ENCODE data around the gene SFTA2. TPM values are rescaled to one million over a fixed set of nuclear protein-coding genes. Genes with fewer than 3 reads are reported as not detected.
A peak's percentile ranks its signal among the peaks of the same experiment; 100 is the strongest.
"Not testable (repeated sequence)": the region's sequence is repeated elsewhere in the genome, so short reads cannot be mapped to it uniquely, and the experiment has no call there.

Gene SFTA2
- polyA plus RNA-seq (ENCODE audit: insufficient read length) = 0.76 TPM
- long read RNA-seq, donor 1 = 0 reads
- long read RNA-seq, donor 2, partial matches to known transcripts = 0 of 1 reads
- long read RNA-seq, donor 2, other reads (novel, unspliced or antisense) = 0 of 1 reads
- long read RNA-seq, donor 3, partial matches to known transcripts = 0 of 1 reads
- long read RNA-seq, donor 3, other reads (novel, unspliced or antisense) = 0 of 1 reads
- long read RNA-seq, donor 4, partial matches to known transcripts = 0 of 1 reads
- long read RNA-seq, donor 4, other reads (novel, unspliced or antisense) = 0 of 1 reads
- long read RNA-seq, donor 5, partial matches to known transcripts = 0 of 1 reads
- long read RNA-seq, donor 5, other reads (novel, unspliced or antisense) = 0 of 1 reads
- long read RNA-seq, donor 6 = 0 reads
- long read RNA-seq, donor 7, partial matches to known transcripts = 0 of 4 reads
- long read RNA-seq, donor 7, other reads (novel, unspliced or antisense) = 0 of 4 reads
- long read RNA-seq, donor 8, partial matches to known transcripts = 0 of 1 reads
- long read RNA-seq, donor 8, other reads (novel, unspliced or antisense) = 0 of 1 reads

DNA sequence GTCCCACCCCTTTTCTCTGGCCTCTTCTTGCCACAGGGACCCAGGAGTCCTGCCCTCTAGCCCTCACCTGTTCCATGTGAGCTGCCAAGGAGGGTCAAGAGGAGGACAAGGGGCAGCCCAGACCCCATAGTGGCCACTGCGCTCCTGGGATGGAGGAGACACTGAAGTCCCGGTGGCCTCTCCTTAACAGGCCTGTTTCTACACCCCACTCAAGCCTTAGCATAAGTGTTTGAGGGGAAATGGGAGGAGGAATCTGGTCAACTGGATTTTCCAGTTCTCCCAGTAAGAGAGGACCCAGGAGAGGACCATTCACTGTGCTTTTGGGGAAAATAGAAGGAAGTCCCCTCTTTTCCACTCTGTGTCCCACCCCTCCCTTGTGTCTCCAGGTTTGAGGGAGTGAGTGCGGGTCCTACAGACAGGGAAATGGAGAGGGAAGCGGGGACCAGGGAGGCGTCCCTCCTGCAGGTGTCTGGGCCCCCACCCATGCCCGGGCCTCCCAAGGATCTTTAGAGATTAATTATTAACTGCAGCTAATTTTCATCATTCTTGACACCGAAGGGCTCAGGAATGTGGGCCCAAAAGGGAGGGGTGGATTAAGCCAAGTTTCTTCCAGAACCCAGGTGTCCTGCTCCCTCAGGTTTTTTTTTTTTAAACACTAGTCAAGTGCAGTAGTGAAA, at the start of gene SFTA2:
SFTA2 (minus strand) TSS at position 202 of the 677 bp plus-strand sequence; CDS start at position 128, 74 bp downstream.
- DNase-seq = no peak

DNA sequence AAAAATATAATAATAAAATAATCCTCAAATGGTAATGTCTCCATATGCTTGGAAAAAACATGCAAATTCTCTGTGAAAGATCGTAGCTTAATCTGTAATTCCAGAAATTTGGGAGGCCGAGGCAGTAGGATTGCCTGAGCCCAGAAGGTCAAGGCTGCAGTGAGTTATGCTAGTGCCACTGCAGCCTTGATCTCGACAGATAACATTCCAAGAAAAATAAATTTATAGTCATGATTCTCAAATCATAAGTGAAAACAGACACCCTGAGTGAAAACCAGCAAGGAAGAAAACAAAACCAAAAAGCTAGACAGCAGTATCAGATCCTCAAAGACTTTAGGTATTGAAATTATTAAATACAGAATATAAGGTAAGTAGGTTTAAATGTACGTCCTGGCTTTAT, 47.7 kb upstream of the SFTA2 start:
- no peak for DNase-seq

GRCh38 chr6:30979141-30979540, 47.2 kb upstream of the SFTA2 start:
- no peak for DNase-seq

DNA sequence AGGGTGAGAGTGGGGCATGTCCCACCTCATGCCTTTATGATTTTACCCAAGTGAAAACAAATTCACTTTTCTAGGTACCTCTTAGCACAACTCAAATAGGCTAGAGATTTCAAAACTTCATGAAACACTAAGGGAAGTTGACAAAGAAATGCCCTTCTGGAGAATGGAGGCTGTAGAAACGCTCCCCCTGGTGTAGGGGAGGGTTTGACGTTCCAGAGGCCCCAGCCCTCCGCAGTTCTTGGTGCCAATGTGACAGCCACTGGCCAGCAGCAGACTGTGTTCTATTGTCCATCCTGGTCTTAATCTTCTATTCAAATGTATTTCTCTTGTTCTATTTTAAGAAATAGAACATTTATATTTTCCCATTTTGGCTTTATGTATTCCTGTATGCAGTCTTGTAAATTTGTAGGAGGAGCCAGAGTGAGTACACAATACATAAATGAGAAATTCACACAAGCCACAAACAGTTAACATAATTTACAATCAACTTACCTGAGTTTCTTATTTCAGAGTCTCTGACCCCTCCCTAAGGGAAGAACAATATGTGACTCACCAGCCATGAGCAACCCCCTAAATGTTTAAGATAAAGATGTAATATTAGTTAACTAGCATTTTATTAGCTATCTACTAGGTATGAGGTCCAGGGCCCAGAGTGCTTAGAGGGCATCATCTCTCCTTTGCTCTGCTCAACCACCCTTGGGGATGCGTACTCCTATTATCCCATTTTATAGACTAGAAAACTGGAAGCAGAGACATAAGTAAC, 42.7 kb upstream of the SFTA2 start:
- DNase-seq = no peak

DNA sequence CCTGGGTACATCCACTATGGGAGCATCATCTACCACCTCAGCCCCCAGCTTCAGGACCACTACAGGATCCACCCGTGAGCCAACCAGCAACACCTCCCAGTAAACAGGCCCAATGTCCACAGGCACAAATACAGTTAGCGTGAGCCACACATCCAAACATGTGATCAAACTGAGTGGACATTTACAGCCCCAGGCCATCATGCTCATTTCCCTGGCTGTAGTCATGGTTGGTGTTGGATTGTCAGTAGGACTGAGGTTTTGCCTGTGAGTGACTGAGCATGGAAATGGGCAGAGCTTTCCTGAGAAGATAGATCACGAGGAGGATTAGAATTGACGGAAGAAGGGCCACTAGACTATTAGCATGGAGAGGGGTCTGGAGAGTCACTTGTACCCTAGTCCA, 40.8 kb upstream of the SFTA2 start:
- no peak for DNase-seq

DNA sequence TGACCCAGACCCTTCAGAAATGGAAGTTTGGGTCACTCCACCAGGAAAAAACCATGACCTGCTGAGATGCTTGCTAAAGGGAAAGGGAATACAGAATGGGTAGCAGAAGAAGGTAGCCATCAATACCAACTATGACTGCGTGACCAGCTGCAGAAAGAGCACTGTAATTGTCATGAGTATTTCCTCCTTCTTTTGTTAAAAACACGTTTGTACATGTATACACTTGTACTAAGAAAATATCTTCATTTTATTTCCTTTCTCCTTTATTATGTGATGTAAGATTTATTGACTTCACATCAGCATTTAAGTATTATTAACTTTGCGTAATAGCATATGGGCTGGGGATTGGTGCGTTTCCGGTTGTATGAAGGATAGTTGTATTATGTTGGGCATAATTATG, 39.0 kb upstream of the SFTA2 start:
- DNase-seq = no peak

GRCh38 chr6:30969171-30969570, 37.2 kb upstream of the SFTA2 start:
- not testable (repeated sequence) for DNase-seq

DNA sequence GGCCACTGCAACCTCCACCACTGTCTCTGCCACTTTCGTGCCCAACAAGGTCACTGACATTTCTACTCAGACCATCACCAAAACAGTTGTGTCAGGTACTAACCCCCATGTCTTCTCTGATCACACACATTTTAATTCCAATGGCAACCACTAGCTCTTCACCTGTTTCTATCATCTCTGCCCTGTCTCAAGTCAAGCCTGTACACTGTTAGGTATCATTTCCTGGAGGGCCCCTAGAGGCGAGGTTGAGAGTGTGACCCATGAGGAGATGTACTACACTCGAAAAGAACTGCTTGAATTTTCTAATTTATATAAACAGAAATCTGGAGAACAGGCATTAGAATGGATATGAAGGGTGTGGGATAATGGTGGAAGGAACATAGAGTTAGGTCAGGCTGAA, 34.2 kb upstream of the SFTA2 start:
- no peak for DNase-seq

GRCh38 chr6:30965140-30965601, 33.2 kb upstream of the SFTA2 start:
- no peak for DNase-seq

GRCh38 chr6:30964075-30964474, 32.1 kb upstream of the SFTA2 start:
- DNase-seq = no peak

DNA sequence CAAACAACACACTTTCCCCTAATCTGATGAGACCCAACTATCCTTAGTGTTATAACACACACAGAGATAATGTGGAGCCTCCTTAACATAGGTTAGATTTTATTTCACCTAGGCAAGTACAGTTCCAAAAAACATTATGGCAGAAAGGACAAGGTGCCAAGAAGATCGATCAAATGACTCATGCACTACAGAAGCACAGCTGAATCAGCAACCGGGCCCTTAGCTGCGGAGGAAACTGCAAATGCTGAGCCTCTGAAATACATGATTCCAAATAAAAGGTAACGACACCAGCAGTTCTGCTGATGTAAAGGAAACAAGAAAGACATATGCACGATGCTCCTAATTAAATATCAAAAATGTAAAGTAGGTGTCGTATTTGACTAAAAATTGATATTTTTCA, 31.7 kb upstream of the SFTA2 start:
- DNase-seq = no peak

DNA sequence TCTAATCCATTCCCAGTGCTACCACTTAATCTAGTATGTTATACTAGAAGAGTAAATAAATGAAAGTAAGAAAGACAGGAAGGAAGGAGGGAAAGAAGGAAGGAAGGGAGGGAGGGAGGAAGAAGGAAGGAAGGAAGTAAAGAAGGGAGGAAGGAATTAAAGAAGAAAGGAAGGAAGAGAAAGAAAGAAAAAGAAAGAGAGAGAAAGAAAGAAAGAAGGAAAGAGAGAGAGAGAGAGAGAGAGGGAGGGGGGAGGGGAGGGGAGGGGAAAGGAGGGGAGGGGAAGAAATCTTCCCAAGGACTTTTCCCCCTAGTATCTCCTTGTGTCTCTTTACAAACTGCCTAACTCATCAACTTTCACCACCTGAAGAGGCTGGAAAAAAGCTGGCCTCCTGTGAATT, 30.7 kb upstream of the SFTA2 start:
- DNase-seq = no peak

DNA sequence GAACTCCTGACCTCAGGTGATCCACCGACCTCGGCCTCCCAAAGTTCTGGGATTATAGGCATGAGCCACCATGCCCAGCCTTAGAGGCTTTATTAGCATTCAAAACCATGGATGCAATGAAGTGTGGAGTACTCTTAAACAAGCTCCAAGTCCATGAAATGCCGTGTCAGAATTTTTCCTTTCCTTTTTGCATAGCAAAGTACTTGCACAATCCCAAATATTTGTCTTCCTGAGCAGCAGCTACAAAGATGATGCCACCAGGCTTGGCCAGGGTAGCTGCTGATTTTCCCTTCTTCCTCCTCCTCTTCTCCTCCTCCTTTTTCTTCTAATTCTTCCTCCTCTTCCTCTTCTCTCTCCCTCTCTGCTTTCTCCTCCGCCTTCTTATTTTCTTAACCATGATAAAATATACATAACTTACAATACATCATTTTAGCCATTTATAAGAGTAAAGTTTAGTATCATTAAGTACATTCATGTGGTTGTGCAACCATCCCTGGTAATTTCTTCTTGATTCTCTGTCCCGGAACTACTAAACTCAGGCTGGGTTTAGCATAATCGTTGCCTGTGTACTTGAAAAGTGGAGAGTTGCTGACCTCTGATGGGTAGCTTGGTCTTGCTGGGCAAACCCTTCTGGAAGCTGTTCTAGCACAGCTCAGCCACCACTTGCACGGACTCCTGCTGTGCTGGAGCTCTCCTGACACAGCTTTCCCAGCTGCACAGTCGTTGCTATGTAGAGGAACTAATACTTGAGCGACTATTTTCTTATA, 29.1 kb upstream of the SFTA2 start:
- no peak for DNase-seq

DNA sequence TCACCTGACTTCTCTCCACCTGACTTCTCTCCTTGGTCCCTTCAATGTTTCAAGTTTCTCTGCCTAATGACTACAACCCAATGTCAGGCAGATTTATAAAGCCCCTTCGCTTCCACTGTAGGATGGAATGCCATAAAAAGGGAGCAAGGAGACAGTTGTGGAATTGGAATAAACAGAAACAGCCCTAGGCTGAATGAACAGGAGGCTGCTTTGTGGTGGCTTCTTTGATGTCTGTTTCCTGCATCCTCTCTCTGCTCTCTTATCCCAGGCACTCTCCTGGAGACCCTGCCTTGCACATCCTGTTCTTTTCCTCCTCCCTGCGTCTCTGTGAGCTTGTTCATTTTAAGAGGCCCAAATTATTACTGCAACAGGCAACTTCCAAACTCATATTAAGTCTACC, 25.7 kb upstream of the SFTA2 start:
- no peak for DNase-seq

- DNase-seq = peak; percentile 62
Observed at GRCh38 chr6:30955367-30956042, 23.5 kb upstream of the SFTA2 start.

GRCh38 chr6:30954631-30955366, 22.8 kb upstream of the SFTA2 start:
- no peak for DNase-seq

GRCh38 chr6:30951907-30952469, 20.0 kb upstream of the SFTA2 start:
- no peak for DNase-seq

DNA sequence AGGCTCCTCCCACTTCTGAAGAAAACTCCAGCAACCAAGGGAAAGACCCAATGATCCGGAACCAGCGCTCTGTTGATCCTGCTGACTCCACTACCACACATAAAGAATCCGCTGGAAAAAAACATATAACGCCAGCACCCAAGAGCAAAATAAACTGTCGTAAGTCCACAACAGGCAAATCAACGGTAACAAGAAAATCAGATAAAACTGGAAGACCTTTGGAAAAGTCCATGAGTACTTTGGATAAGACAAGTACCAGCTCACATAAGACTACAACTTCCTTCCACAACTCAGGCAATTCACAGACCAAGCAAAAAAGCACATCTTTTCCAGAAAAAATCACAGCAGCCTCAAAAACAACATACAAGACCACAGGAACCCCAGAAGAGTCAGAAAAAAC, 16.8 kb upstream of the SFTA2 start:
- DNase-seq = no peak

GRCh38 chr6:30947231-30947630, 15.3 kb upstream of the SFTA2 start:
- no peak for DNase-seq

- DNase-seq = no peak
Observed at GRCh38 chr6:30945281-30945680, 13.3 kb upstream of the SFTA2 start.
